Ishikawa (cell line): Measurements from ENCODE around the gene STXBP5.

ENCODE experiments used
- CEBPB ChIP-seq: IDR thresholded peaks from 2 replicates; pipeline ENCODE4 v1.6.1; 2012
- CREB1 ChIP-seq: IDR thresholded peaks from 2 replicates; pipeline ENCODE4 v1.6.1; 2012; ENCODE audit warnings: low read depth
- EGR1 ChIP-seq: IDR thresholded peaks from 2 replicates; pipeline ENCODE4 v1.6.1; 2012
- EP300 ChIP-seq: IDR thresholded peaks from 2 replicates; pipeline ENCODE4 v1.6.1; 2012; ENCODE audit warnings: borderline replicate concordance
- FOXM1 ChIP-seq: IDR thresholded peaks from 2 replicates; pipeline ENCODE4 v1.6.1; 2012; ENCODE audit warnings: low read depth, borderline replicate concordance
- RAD21 ChIP-seq: IDR thresholded peaks from 2 replicates; pipeline ENCODE4 v1.6.1; 2012; ENCODE audit warnings: low read depth
- REST ChIP-seq: IDR thresholded peaks from 2 replicates; pipeline ENCODE4 v1.6.1; 2012; ENCODE audit warnings: low read depth, mild to moderate bottlenecking

GRCh38 chr6:147384029-147384428 is 179.8 kb downstream of the STXBP5 start:
- TF ChIP-seq EP300 (no peak), CEBPB (no peak), CREB1 (no peak), RAD21 (no peak), FOXM1 (no peak), EGR1 (no peak), REST (no peak)
